GM18502 (cell line): ENCODE results near the gene TTC9B.
"Not testable (repeated sequence)": the region's sequence is repeated elsewhere in the genome, so short reads cannot be mapped to it uniquely, and the experiment has no call there.

Experiments used
- ATAC-seq: cut with Tn5 transposase; IDR thresholded peaks from one replicate; pipeline ENCODE4 v1.9.1; 2021; ENCODE audit warnings: mild to moderate bottlenecking; ENCODE audit not compliant: unreplicated experiment, poor library complexity

Gene TTC9B

GRCh38 chr19:40178756-40179155 is 39.4 kb downstream of the TTC9B start:
- no peak for ATAC-seq

DNA sequence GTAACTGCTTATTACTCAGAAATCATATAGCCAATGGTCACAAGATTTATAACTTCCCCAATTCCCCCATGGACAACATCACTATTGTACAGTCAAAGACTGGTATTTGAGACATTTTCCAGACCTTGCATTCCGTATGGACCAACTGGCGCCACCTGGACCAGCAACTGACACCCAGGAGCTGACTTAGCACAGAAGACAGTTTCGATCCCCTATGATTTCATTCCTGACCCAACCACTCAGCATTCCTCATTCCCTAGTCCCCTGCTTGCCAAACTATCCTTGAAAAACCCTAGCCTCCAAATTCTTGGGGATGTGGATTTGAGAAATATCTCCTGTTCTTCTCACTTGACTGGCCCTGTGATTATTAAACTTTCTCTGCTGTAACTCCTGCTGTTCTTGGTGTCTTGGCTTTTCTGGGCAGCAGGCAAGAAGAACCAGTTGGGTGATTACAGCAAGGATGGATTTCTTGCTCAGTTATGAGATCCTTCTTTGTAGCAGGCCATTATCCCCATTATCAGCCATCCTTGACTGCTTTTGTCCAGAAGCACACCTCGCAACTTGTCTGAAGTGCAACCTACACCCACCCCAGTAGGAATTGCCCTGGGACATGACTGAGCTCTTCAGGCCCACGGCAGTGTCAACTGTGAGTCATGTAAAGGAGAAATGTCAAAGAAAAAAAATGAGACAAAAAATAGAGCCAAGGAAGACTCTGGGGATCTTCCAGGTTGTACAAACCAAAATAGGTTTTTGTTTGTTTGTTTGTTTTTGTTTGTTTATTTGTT is 40.7 kb downstream of the TTC9B start:
- ATAC-seq, result no peak

DNA sequence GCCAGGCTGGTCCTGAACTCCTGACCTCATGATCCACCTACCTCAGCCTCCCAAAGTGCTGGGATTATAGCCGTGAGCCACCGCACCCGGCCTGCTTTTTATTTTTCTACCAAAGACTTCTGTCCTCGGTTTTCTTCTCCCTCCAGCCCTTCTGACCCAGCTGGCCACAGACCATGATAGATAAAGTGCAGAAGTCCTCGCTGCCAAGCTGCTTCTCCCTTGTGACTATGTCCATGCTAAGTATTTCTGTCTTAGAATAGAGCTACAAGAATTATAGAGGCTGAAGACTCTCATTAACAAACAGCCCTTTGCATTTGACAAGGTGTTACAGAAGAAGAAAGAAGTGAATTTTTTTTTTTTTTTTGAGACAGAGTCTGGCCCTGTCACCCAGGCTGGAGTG is 42.4 kb downstream of the TTC9B start:
- no peak for ATAC-seq

DNA sequence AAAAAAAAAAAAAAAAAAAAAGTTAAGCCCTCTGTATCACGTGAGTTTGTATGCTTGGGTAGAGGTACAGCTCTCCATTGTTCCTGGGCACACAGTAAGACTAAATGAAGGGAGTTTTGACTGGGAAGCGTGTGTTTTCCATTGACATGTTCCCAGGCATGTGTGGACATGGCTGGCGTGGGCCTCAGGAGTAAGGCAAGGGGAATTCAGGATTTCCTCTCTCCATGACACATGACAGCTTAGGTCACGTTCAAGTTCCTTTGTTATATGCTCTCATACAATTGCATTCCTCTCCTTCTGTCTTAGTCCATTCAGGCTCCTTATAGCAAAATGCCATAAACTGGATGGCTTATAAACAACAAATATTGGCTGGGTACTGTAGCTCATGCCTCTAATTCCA is 44.1 kb downstream of the TTC9B start:
- ATAC-seq, result no peak

DNA sequence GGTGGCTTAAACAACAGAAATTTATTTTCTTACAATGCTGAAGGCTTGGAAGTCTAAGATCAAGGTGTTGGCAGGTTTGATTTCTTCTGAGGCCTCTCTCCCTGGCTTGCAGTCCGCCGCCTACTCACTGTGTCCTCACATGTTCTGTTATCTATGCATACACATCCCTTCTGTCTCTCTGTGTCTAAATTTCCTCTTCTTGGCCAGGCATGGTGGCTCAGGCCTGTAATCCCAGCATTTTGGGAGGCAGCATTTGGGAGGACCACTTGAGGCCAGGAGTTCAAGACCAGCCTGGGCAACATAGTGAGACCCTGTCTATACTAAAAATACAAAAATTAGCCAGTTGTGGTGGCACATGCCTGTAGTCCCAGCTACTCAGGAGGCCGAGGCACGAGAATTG is 46.9 kb downstream of the TTC9B start:
- ATAC-seq, result not testable (repeated sequence)

DNA sequence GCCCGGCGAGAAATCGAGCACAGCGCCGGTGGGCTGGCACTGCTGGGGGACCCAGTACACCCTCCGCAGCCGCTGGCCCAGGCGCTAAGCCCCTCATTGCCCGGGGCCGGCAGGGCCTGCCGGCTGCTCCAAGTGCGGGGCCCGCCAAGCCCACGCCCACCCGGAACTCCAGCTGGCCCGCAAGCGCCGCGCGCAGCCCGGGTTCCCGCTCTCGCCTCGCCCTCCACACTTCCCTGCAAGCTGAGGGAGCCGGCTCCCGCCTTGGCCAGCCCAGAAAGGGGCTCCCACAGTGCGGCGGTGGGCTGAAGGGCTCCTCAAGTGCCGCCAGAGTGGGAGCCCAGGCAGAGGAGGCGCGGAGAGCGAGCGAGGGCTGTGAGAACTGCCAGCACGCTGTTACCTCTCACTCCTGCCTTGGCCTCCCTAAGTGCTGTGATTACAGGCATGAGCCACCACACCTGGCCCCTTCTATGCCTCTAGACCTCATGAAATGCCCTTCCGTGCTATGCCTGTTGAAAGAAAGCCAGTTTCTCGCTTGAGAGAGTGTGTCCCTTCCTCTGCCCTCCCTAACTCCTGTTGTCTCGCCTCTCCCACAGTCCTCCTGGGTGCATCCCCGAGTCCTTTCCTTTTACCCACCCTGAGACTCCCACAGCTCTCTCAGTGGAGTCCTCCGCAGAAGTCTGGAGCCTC is 47.7 kb downstream of the TTC9B start:
- ATAC-seq, result not testable (repeated sequence)

- not testable (repeated sequence) for ATAC-seq
Measured at GRCh38 chr19:40169482-40170302, 48.5 kb downstream of the TTC9B start.
